GM12878 (cell line): ENCODE data around the gene PIP5KL1. TPM values are rescaled to one million over a fixed set of nuclear protein-coding genes. Genes with fewer than 3 reads are reported as not detected.
A peak's percentile ranks its signal among the peaks of the same experiment; 100 is the strongest.

Experiments
- BACH1 ChIP-seq: fragments of 450-650 bp; IDR thresholded peaks from 2 replicates; pipeline ENCODE4 v1.6.1; 2017; ENCODE audit warnings: mild to moderate bottlenecking, borderline replicate concordance
- BCL11A ChIP-seq: IDR thresholded peaks from 2 replicates; pipeline ENCODE4 v1.6.1; 2011; ENCODE audit warnings: low read depth, low read length
- BRCA1 ChIP-seq: IDR thresholded peaks from 2 replicates; pipeline ENCODE4 v1.6.1; 2011; ENCODE audit warnings: low read depth, low read length, improper control_type of control experiment
- CUX1 ChIP-seq: IDR thresholded peaks from 2 replicates; pipeline ENCODE4 v1.6.1; 2012; ENCODE audit warnings: improper control_type of control experiment, low read depth, low read length; ENCODE audit not compliant: insufficient replicate concordance
- HDAC6 ChIP-seq: fragments of 200-600 bp; sonication (generic); IDR thresholded peaks from one replicate; pipeline ENCODE4 v1.8.0; 2017; ENCODE audit warnings: antibody characterized with exemption; ENCODE audit not compliant: unreplicated experiment
- HDGF ChIP-seq: fragments of 450-650 bp; IDR thresholded peaks from 2 replicates; pipeline ENCODE4 v1.6.1; 2016; ENCODE audit warnings: antibody characterized with exemption
- LARP7 ChIP-seq: fragments of 450-650 bp; IDR thresholded peaks from 2 replicates; pipeline ENCODE4 v1.6.1; 2017; ENCODE audit warnings: mild to moderate bottlenecking
- NRF1 ChIP-seq: conservative IDR thresholded peaks from 2 replicates; pipeline ENCODE4 v1.6.1; 2011; ENCODE audit warnings: mild to moderate bottlenecking, low read depth, low read length, improper control_type of control experiment
- SIN3A ChIP-seq: IDR thresholded peaks from 2 replicates; pipeline ENCODE4 v1.6.1; 2012; ENCODE audit warnings: low read depth, low read length, improper control_type of control experiment
- ZBED1 ChIP-seq: IDR thresholded peaks from 2 replicates; pipeline ENCODE4 v1.6.1; 2016; ENCODE audit warnings: borderline replicate concordance
- polyA plus RNA-seq, 11 experiments: library from polyadenylated mRNA; depleted of rRNA in 4 of 11; unstranded in 6 of 11; stranded (reverse) in 5 of 11; fragments of >200 nt; fragmentation: Nextera tagmentation in 4 of 11; fragmentation: Illumina TruSeq in 1 of 11; extraction: Ambion mirVana in 4 of 11; extraction: Trizol in 1 of 11; gene quantifications; 1 replicate in 1 of 11; 2 replicates in 10 of 11; pipeline versions ENCODE4 v1.2.1 to v1.2.3, GENCODE V29; 2011 to 2016; ENCODE audit warnings: inconsistent platforms in 2 of 11, missing spikeins in 2 of 11, low read depth in 1 of 11
- total RNA-seq, 4 experiments: library from RNA; depleted of rRNA in 3 of 4; stranded (reverse); fragments of >200 nt in 3 of 4; fragmentation: Illumina TruSeq in 1 of 4; extraction: Trizol in 1 of 4; gene quantifications; 2 replicates each; pipeline versions ENCODE4 v1.2.1 to v1.2.3, GENCODE V29; 2013 to 2021
- TF ChIP-seq, protein P1 (sequence below): fragments of 150-350 bp; IDR thresholded peaks from 2 replicates; pipeline ENCODE4 v1.6.1; 2016; ENCODE audit warnings: low read depth, low read length
- TF ChIP-seq, protein P2 (sequence below): IDR thresholded peaks from 2 replicates; pipeline ENCODE4 v1.6.1; 2011; ENCODE audit warnings: low read depth, low read length, improper control_type of control experiment, borderline replicate concordance
- TF ChIP-seq, protein P3 (sequence below): fragments of 450-650 bp; IDR thresholded peaks from 2 replicates; pipeline ENCODE4 v1.6.1; 2017; ENCODE audit warnings: antibody characterized with exemption, mild to moderate bottlenecking, moderate library complexity
- TF ChIP-seq, protein P4 (sequence below): fragments of 450-650 bp; IDR thresholded peaks from 2 replicates; pipeline ENCODE4 v1.6.1; 2017; ENCODE audit warnings: mild to moderate bottlenecking, low read depth, inconsistent platforms; ENCODE audit not compliant: poor library complexity, severe bottlenecking

PIP5KL1 gene
- total and polyA plus RNA-seq, 10 of the 15 experiments (the other 5 are each of a cell fraction or from before 2014, with no cell fraction given): 0.04 to 0.67 (median 0.43) TPM; not detected in 2

DNA sequence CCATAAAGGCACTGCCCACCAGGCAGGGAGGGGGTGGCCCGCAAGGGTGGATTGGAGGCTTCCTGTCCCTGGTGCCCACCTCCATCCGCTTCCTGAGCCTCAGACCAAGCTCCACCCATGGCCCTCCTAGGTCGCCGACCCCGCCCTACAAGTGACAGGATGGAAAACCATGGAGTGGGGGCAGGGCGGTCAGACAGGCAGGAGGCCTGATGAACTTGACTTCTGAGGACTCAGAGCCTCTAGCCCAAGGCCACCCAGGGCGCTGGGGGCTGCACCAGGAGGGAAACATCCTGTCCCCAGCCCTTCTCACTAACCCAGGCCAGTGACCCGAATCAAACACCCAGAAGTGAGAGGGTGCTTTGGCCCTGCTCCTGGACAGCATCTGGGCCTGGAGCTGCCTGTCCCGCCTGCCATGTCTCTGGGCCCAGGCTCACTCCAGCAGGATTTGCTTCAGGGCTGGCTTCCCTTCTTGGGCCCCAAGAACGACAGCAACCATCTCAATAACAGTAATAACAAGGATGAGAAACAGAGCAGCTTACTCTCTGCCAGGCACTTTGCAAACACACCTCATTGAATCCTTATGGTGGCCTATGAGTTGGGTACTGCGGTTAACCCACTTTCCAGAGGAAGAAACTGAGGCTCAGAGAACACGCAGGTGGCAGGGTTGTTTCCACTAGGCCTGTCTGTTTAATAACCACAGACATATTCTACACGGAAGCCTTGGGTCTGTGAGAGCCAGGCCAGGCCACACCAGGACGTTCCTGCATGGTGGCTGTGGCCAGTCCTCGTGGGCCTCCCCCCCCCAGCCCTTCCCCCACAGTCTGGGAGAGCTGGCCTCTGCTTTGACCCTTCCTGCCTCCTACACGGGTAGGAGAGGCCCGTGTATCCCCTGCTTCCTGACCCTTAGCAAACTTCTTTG is 26.8 kb downstream of the PIP5KL1 start (continued):
- TF ChIP-seq, protein P1, sequence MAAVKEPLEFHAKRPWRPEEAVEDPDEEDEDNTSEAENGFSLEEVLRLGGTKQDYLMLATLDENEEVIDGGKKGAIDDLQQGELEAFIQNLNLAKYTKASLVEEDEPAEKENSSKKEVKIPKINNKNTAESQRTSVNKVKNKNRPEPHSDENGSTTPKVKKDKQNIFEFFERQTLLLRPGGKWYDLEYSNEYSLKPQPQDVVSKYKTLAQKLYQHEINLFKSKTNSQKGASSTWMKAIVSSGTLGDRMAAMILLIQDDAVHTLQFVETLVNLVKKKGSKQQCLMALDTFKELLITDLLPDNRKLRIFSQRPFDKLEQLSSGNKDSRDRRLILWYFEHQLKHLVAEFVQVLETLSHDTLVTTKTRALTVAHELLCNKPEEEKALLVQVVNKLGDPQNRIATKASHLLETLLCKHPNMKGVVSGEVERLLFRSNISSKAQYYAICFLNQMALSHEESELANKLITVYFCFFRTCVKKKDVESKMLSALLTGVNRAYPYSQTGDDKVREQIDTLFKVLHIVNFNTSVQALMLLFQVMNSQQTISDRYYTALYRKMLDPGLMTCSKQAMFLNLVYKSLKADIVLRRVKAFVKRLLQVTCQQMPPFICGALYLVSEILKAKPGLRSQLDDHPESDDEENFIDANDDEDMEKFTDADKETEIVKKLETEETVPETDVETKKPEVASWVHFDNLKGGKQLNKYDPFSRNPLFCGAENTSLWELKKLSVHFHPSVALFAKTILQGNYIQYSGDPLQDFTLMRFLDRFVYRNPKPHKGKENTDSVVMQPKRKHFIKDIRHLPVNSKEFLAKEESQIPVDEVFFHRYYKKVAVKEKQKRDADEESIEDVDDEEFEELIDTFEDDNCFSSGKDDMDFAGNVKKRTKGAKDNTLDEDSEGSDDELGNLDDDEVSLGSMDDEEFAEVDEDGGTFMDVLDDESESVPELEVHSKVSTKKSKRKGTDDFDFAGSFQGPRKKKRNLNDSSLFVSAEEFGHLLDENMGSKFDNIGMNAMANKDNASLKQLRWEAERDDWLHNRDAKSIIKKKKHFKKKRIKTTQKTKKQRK: no peak
- TF ChIP-seq LARP7: peak; percentile 55; the same call in 1 of the 2 replicates
- TF ChIP-seq HDAC6: no peak
- TF ChIP-seq NRF1: no peak
- no peak for TF ChIP-seq BRCA1
- no peak for TF ChIP-seq BCL11A
- no peak for TF ChIP-seq ZBED1
- TF ChIP-seq, protein P2, sequence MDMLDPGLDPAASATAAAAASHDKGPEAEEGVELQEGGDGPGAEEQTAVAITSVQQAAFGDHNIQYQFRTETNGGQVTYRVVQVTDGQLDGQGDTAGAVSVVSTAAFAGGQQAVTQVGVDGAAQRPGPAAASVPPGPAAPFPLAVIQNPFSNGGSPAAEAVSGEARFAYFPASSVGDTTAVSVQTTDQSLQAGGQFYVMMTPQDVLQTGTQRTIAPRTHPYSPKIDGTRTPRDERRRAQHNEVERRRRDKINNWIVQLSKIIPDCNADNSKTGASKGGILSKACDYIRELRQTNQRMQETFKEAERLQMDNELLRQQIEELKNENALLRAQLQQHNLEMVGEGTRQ: no peak
- no peak for TF ChIP-seq BACH1
- TF ChIP-seq SIN3A: no peak
- no peak for TF ChIP-seq CUX1
- TF ChIP-seq, protein P3, sequence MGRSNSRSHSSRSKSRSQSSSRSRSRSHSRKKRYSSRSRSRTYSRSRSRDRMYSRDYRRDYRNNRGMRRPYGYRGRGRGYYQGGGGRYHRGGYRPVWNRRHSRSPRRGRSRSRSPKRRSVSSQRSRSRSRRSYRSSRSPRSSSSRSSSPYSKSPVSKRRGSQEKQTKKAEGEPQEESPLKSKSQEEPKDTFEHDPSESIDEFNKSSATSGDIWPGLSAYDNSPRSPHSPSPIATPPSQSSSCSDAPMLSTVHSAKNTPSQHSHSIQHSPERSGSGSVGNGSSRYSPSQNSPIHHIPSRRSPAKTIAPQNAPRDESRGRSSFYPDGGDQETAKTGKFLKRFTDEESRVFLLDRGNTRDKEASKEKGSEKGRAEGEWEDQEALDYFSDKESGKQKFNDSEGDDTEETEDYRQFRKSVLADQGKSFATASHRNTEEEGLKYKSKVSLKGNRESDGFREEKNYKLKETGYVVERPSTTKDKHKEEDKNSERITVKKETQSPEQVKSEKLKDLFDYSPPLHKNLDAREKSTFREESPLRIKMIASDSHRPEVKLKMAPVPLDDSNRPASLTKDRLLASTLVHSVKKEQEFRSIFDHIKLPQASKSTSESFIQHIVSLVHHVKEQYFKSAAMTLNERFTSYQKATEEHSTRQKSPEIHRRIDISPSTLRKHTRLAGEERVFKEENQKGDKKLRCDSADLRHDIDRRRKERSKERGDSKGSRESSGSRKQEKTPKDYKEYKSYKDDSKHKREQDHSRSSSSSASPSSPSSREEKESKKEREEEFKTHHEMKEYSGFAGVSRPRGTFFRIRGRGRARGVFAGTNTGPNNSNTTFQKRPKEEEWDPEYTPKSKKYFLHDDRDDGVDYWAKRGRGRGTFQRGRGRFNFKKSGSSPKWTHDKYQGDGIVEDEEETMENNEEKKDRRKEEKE: no peak
- TF ChIP-seq HDGF: no peak
- TF ChIP-seq, protein P4, sequence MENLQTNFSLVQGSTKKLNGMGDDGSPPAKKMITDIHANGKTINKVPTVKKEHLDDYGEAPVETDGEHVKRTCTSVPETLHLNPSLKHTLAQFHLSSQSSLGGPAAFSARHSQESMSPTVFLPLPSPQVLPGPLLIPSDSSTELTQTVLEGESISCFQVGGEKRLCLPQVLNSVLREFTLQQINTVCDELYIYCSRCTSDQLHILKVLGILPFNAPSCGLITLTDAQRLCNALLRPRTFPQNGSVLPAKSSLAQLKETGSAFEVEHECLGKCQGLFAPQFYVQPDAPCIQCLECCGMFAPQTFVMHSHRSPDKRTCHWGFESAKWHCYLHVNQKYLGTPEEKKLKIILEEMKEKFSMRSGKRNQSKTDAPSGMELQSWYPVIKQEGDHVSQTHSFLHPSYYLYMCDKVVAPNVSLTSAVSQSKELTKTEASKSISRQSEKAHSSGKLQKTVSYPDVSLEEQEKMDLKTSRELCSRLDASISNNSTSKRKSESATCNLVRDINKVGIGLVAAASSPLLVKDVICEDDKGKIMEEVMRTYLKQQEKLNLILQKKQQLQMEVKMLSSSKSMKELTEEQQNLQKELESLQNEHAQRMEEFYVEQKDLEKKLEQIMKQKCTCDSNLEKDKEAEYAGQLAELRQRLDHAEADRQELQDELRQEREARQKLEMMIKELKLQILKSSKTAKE: no peak
